ENCODE results near the gene IL16. TPM values are rescaled to one million over a fixed set of nuclear protein-coding genes. Genes with fewer than 3 reads are reported as not detected.
"Not testable (repeated sequence)": the region's sequence is repeated elsewhere in the genome, so short reads cannot be mapped to it uniquely, and the experiment has no call there.

The IL16 gene
- total RNA-seq, 1 donor from 2014 or later = 0.05 TPM

- H3K36me3 Mint-ChIP-seq (ENCODE audit: low read depth) = no peaks in the 10 kb centered on the region
- TF ChIP-seq, protein P1, sequence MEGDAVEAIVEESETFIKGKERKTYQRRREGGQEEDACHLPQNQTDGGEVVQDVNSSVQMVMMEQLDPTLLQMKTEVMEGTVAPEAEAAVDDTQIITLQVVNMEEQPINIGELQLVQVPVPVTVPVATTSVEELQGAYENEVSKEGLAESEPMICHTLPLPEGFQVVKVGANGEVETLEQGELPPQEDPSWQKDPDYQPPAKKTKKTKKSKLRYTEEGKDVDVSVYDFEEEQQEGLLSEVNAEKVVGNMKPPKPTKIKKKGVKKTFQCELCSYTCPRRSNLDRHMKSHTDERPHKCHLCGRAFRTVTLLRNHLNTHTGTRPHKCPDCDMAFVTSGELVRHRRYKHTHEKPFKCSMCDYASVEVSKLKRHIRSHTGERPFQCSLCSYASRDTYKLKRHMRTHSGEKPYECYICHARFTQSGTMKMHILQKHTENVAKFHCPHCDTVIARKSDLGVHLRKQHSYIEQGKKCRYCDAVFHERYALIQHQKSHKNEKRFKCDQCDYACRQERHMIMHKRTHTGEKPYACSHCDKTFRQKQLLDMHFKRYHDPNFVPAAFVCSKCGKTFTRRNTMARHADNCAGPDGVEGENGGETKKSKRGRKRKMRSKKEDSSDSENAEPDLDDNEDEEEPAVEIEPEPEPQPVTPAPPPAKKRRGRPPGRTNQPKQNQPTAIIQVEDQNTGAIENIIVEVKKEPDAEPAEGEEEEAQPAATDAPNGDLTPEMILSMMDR (conservative IDR thresholded peaks at IDR 0.05) = no peak
- no peak overlapping the region for H3K27ac Mint-ChIP-seq (ENCODE audit: unreplicated experiment)
- H3K9me3 Mint-ChIP-seq = peaks cover 2% of the 10 kb centered on the region
- H3K27me3 Mint-ChIP-seq (ENCODE audit: low read depth) = no peaks in the 10 kb centered on the region
- DNase-seq (ENCODE audit: low read depth, low spot score) = no peak
- H3K4me1 Mint-ChIP-seq = no peaks in the 10 kb centered on the region
- H3K4me3 Mint-ChIP-seq = no peak overlapping the region
These were observed 40.4 kb upstream of the IL16 start for GRCh38 chr15:81156324-81156723.

- no peak for DNase-seq (ENCODE audit: low read depth, low spot score)
- H3K4me1 Mint-ChIP-seq = no peaks in the 10 kb centered on the region
- H3K36me3 Mint-ChIP-seq (ENCODE audit: low read depth) = no peaks in the 10 kb centered on the region
- TF ChIP-seq, protein P1 (conservative IDR thresholded peaks at IDR 0.05) = no peak
- H3K27ac Mint-ChIP-seq (ENCODE audit: unreplicated experiment) = no peak overlapping the region
- no peak overlapping the region for H3K4me3 Mint-ChIP-seq
- H3K9me3 Mint-ChIP-seq = peaks cover 3% of the 10 kb centered on the region
- H3K27me3 Mint-ChIP-seq (ENCODE audit: low read depth) = no peaks in the 10 kb centered on the region
These were observed 39.3 kb upstream of the IL16 start for GRCh38 chr15:81157195-81157938.

- Mint-ChIP-seq H3K4me1 (no peaks in the 10 kb centered on the region), H3K36me3 (ENCODE audit: low read depth) (no peaks in the 10 kb centered on the region), H3K9me3 (peaks cover 5% of the 10 kb centered on the region), H3K4me3 (no peak overlapping the region), H3K27me3 (ENCODE audit: low read depth) (no peaks in the 10 kb centered on the region), H3K27ac (ENCODE audit: unreplicated experiment) (no peak overlapping the region)
- no peak for DNase-seq (ENCODE audit: low read depth, low spot score)
- TF ChIP-seq, protein P1 (conservative IDR thresholded peaks at IDR 0.05) = no peak
These were observed 38.8 kb upstream of the IL16 start for GRCh38 chr15:81157939-81158223.

- H3K4me3 Mint-ChIP-seq; H3K9me3 Mint-ChIP-seq; H3K27ac Mint-ChIP-seq (ENCODE audit: unreplicated experiment); H3K36me3 Mint-ChIP-seq (ENCODE audit: low read depth); H3K27me3 Mint-ChIP-seq (ENCODE audit: low read depth); DNase-seq (ENCODE audit: low read depth, low spot score); H3K4me1 Mint-ChIP-seq: not testable (repeated sequence)
These were observed 38.1 kb upstream of the IL16 start for GRCh38 chr15:81158561-81158960.

DNA sequence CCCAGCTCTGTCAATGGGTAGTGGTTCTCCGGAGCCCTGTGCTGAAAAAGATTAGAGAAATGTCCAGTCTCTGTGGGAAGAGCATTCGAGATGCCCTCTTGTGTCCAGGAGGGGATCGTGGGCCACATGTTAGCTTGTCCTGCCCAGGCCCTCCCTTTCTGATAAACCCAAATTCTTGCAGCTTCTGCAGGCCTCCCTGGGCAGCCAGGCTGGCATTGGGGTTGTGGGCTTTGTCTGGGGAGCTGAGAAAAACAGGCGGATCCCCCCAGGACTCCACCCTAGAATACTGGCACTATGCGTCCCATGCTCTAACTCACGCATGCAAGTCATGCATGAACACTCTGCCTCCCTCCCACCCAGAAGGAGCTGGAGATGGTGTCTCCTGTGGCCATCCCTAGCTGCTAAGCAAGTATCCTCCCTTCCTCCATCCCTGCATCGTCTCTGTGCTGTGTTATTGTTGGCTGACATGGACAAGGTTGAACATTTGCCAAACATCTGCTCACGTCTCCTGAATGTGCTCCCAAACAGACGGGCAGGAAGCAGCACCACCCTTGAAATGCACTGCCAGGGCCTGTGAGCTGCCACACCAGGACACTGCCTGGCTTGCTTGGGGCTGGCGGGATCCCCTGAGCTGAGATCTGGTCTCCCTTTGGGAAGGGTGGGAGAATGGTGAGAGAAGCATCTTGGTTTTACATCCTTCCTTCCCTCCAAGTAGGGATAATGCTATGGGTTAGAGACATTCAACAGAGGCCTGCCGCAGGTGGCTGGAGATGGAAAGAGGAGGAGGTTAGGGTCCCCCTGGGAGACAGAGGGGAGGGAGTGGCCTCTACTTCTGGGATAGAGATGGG lies 36.1 kb upstream of the IL16 start:
- Mint-ChIP-seq H3K27me3 (ENCODE audit: low read depth) (no peaks in the 10 kb centered on the region), H3K9me3 (peaks cover 5% of the 10 kb centered on the region), H3K4me1 (no peaks in the 10 kb centered on the region), H3K36me3 (ENCODE audit: low read depth) (no peaks in the 10 kb centered on the region), H3K27ac (ENCODE audit: unreplicated experiment) (no peak overlapping the region), H3K4me3 (no peak overlapping the region)
- TF ChIP-seq, protein P1 (conservative IDR thresholded peaks at IDR 0.05) = no peak
- no peak for DNase-seq (ENCODE audit: low read depth, low spot score)

DNA sequence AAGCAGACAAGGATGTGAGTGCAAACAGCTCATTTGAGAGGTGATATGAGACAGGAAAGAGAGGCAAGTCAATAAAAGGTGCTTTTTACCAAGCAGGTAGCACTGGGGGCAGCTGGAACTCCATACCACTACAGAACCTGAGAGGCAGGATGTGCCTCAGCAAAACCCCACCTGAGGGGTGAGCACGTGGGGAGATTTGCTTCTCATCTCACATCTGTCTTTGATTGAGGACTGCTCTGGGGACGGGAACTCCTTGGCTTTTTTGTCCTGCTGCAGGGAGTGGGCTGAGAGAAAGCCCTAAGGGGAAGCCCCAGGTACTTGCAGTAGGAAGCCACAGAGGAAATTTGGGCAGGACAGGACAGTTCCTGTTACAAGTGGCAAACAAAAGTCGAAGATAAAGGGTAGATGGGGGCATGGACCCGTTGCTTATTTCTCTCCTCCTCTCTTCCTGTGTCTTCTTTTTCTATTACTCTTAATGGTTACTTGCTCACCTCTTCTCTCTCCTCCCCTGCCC lies 35.5 kb upstream of the IL16 start:
- H3K9me3 Mint-ChIP-seq = peaks cover 5% of the 10 kb centered on the region
- H3K27me3 Mint-ChIP-seq (ENCODE audit: low read depth) = no peaks in the 10 kb centered on the region
- no peak overlapping the region for H3K4me3 Mint-ChIP-seq
- H3K27ac Mint-ChIP-seq (ENCODE audit: unreplicated experiment) = no peak overlapping the region
- DNase-seq (ENCODE audit: low read depth, low spot score) = no peak
- H3K36me3 Mint-ChIP-seq (ENCODE audit: low read depth) = no peaks in the 10 kb centered on the region
- TF ChIP-seq, protein P1 (conservative IDR thresholded peaks at IDR 0.05) = no peak
- H3K4me1 Mint-ChIP-seq = no peaks in the 10 kb centered on the region

Data from neural crest cell (in vitro differentiated cells).